Fibroblast of peridontal ligament (primary cell): ENCODE results near the gene OR8J3.
"Not testable (repeated sequence)": the region's sequence is repeated elsewhere in the genome, so short reads cannot be mapped to it uniquely, and the experiment has no call there.

Experiments
- DNase-seq: peaks from one replicate; pipeline ENCODE4 v3.0.0-alpha.2; 2010; ENCODE audit errors: extremely low read depth

The OR8J3 gene

GRCh38 chr11:56140151-56140661, at the start of gene OR8J3:
Gene OR8J3, minus strand, starts transcription at chr11:56140201. Its CDS starts 2,483 bp downstream, at chr11:56137718.
- no peak for DNase-seq

- no peak for DNase-seq
Observed at GRCh38 chr11:56188602-56189001, 48.6 kb upstream of the OR8J3 start.

GRCh38 chr11:56183459-56183858, 43.5 kb upstream of the OR8J3 start:
- no peak for DNase-seq

GRCh38 chr11:56176318-56176717, 36.3 kb upstream of the OR8J3 start, which contains the start of gene OR5J2:
Gene OR5J2, plus strand, starts transcription at chr11:56176618. Its CDS starts 0 bp downstream, at chr11:56176618.
- no peak for DNase-seq

GRCh38 chr11:56172256-56172830, 32.3 kb upstream of the OR8J3 start:
- DNase-seq: no peak

GRCh38 chr11:56163804-56164203, 23.8 kb upstream of the OR8J3 start:
- no peak for DNase-seq

GRCh38 chr11:56160217-56160616, 20.2 kb upstream of the OR8J3 start, which contains the start of gene OR8K5:
Gene OR8K5, minus strand, starts transcription at chr11:56160317. Its CDS starts 0 bp downstream, at chr11:56160317.
- no peak for DNase-seq

GRCh38 chr11:56152333-56152732, 12.3 kb upstream of the OR8J3 start:
- no peak for DNase-seq

- no peak for DNase-seq
Observed at GRCh38 chr11:56151376-56151775, 11.4 kb upstream of the OR8J3 start.

- DNase-seq: not testable (repeated sequence)
Observed at GRCh38 chr11:56143681-56144080, 3.7 kb upstream of the OR8J3 start.

- DNase-seq: no peak
Observed at GRCh38 chr11:56122073-56122472, 17.9 kb downstream of the OR8J3 start, which contains the start of gene OR8H3. Gene OR8H3, plus strand, starts transcription at chr11:56122373. Its CDS starts 0 bp downstream, at chr11:56122373.

- no peak for DNase-seq
Observed at GRCh38 chr11:56103210-56103737, 36.7 kb downstream of the OR8J3 start, which contains the start of gene OR8H2. Gene OR8H2, plus strand, starts transcription at chr11:56103687. Its CDS starts 1,356 bp downstream, at chr11:56105043.

GRCh38 chr11:56093008-56093407, 47.0 kb downstream of the OR8J3 start, which contains the start of gene OR8I2:
Gene OR8I2, plus strand, starts transcription at chr11:56093308. Its CDS starts 0 bp downstream, at chr11:56093308.
- DNase-seq: no peak

- DNase-seq: no peak
Observed at GRCh38 chr11:56089697-56090096, 50.3 kb downstream of the OR8J3 start.
